Middle frontal gyrus (tissue), 1 donor: Measurements from ENCODE around the gene AOC2.
A peak's percentile ranks its signal among the peaks of the same experiment; 100 is the strongest.

Source experiments
- DNase-seq: peaks from one replicate; pipeline ENCODE4 v3.0.0-alpha.2; 2015; ENCODE audit warnings: low spot score; ENCODE audit errors: extremely low spot score

Gene AOC2, protein sequence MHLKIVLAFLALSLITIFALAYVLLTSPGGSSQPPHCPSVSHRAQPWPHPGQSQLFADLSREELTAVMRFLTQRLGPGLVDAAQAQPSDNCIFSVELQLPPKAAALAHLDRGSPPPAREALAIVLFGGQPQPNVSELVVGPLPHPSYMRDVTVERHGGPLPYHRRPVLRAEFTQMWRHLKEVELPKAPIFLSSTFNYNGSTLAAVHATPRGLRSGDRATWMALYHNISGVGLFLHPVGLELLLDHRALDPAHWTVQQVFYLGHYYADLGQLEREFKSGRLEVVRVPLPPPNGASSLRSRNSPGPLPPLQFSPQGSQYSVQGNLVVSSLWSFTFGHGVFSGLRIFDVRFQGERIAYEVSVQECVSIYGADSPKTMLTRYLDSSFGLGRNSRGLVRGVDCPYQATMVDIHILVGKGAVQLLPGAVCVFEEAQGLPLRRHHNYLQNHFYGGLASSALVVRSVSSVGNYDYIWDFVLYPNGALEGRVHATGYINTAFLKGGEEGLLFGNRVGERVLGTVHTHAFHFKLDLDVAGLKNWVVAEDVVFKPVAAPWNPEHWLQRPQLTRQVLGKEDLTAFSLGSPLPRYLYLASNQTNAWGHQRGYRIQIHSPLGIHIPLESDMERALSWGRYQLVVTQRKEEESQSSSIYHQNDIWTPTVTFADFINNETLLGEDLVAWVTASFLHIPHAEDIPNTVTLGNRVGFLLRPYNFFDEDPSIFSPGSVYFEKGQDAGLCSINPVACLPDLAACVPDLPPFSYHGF

DNA sequence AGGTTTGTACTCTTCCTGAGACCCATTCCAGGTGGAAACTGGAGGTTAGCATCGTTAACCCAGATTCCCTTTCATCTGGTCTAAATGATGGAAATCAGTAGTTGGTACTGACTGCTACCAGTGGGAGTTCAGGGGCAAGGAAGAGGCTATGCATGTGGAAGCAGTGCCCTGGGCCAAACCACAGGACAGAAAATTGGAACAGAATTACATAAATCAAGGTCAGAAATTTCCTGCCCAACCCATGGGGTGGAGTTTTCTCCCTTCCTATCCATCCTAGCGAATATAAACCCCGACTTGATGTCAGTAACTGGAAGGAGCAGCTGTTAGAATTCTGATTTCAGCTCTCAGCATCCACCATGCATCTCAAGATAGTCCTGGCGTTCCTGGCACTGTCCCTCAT is at the start of gene AOC2:
TSS of gene AOC2 (plus strand) at position 310 of the 400 bp plus-strand sequence. CDS start at position 357, 47 bp downstream.
- DNase-seq = no peak

DNA sequence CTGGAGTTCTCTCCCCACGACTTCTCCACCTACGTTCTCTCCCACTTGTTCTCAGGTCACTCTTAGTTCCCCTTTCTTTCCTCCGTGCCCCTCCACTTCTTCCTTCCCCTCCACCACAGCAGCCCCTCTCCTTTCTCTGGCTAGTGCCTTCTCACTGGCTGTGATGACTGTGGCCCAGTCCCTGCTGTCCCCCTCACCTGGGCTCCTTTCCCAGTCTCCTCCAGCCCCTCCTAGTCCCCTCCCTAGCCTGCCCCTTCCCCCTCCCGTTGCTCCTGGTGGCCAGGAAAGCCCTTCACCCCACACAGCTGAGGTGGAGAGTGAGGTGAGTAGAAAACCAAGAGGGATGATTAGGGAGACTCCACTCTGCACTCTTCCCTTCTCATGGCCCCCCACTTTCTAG is 49.3 kb upstream of the AOC2 start:
- DNase-seq = no peak

DNA sequence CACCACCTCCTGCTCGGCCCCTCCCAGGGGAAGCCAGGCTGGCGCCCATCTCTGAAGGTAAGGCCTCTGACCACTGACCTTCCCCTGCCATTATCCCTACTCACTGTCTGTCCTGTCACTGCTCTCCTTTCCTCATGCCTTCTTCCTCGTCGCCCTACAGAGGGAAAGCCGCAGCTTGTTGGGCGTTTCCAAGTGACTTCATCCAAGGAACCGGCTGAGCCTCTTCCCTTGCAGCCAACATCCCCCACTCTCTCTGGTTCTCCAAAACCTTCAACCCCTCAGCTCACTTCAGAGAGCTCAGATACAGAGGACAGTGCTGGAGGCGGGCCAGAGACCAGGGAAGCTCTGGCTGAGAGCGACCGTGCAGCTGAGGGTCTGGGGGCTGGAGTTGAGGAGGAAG is 48.9 kb upstream of the AOC2 start:
- no peak for DNase-seq

DNA sequence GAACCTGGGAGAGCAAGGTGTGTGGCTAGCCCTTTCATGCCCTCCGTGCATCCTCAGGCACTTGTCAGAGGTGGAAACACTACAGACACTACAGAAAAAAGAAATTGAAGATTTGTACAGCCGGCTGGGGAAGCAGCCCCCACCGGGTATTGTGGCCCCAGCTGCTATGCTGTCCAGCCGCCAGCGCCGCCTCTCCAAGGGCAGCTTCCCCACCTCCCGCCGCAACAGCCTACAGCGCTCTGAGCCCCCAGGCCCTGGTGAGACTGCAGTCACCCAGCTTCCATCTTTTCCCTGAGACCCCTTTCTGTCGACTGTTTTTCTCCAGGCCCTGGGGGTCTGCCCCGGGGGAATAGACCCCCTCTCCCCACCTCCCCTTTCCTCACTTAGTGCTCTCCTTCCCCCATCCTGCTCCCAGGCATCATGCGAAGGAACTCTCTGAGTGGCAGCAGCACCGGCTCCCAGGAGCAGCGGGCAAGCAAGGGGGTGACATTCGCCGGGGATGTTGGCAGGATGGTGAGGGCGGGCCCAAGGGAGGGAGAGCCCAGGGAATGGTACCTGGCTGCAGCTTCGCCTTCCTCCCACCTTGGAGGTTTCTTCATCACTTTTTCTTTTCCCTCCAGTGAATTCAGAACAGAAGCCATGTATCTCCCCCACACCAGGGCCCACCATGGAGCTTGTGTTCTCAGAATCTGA is 48.2 kb upstream of the AOC2 start:
- DNase-seq = no peak

DNA sequence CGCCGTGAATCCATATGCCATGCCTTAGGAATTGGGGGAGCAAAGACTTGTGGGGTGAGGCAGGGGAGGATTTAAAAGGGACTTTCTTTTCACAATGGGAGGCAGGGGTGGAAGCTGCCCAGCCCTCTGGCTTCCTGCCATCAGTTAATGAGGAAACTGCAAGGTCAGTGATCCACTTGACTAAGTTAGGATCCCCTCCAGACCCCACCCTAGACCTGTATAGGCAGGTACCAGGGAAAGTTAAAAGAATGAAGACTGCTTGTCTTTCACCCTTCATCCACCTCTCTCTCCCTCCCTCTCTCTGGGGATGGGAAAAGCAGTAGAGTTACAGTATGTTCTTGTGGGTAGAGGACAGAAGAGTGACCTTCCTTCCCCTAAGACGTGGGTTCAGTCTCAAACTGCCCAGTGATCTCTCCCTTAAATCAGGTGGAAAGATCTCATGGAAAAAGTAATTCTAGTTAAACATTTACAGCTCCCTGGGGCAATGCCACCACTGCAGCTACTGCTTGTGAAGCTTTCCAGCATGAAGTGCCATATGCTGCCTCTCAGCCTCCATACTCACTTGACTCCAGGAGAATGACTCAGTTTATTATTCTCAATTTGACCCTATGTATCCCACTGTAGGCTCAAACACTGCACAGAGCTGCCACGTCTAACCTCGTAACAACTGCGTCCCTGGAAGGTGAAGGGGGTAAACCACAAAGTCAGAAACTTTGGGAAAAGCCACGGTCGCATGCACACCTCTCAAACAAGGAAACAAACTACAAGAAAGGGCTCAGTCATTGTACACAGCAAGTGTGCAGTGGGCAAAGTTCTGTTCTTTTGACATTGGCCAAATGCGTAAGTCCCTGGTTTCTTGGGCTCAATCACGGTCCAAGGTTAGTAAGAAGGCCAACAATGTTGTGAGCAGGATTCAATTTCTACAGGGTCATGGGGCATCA is 47.0 kb upstream of the AOC2 start:
- no peak for DNase-seq

DNA sequence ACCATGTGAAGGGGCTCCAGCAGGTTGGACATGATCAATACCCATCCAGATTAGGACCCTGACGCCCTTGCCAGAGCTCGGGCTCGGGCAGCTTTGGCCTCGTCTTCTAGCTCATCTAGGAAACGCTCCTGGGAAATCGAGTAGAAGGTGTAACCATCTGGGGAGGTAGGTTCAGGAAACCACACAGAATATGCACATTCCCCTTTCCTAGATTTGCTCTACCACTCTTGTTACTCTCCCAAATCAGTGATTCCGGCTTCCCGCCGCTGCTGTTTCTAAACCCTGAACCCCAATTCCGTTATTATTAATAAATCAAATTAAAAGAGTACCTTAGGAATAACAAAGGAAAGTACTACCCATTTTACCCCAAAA is 46.4 kb upstream of the AOC2 start:
- DNase-seq = no peak

DNA sequence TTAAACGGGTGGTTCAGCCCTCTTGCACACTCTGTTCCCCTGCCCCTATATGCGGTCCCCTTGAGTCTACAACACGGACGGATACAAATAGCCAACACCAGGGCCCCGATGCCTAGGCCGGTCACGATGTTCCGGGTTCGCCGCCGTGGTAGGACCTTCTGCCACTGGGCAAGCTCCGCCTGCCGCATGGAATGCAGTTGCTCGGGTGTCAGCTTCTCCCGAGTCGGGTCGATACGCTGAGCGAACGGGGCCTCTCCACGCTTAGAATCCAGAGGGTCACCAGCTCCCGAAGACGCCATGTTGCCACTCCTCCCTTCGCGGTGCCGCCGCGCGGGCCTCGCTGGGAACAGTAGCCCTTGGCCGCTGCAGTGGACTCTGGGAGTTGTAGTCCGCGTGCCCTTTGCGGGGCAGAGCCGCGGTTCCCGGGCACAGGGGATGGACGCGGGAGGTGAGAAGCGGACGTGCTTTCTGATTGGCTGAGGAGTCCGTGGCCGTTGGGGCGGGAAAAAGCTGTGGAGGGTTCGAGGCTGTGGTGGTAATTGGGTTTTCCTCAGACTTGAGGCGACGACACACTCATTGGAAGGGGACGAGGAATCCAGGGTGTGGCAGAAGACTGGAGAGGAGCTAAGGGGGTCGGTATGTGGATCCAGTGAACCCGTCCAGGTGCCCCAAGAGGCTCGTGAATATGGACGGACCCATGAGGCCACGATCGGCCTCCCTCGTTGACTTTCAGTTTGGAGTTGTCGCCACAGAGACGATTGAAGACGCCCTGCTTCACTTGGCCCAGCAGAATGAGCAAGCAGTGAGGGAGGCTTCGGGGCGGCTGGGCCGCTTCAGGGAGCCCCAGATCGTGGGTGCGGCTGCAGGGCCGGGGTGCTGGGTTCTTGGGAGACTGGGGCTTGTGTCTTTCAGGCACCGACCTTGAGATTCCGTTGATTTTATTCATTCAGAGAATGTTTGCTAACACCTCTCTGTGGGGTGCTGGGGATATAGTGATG is 45.7 kb upstream of the AOC2 start, which contains the start of the genes CNTD1 and COA3:
TSS of gene CNTD1 (plus strand) at position 479 of the 998 bp plus-strand sequence. CDS start at position 686, 207 bp downstream.
TSS of gene COA3 (minus strand) at position 322 of the 998 bp plus-strand sequence. CDS start at position 299, 23 bp downstream.
- DNase-seq = peak; percentile 78

DNA sequence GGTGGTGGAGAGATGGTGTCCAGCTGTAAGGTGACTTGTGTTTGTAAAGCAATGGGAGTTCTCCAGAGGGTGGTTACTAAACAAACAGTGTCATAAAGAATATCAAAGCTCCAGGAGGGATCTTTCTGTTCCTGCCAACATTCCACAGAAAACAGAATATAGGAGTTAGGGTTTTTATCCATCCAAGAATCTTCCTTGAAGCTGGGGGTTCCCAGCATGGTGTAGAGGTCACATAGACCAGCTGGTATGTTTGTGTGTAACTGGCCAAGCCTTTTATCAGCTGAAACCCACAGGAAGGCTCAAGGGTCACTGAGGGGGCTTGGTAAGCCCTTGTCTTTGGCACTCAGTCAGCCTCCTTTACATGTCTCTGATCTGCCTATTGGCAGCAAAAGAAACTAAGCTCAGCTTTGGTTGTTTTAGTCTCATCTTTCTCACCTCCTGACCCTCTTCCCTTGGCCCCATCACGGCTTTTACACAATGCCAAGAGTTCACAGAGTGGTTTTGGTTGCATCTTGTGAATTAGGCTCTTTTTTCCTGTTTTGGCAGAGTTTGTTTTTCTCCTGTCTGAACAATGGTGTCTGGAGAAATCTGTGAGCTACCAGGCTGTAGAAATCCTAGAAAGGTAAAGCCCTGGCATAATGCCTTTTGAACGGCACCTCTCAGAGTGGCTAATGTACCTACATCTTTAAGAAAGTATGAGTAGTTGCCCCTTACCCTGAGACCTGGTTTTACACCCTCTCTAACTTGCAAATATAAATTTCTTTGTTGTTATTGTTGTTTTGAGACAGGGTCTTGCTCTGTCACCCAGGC is 41.1 kb upstream of the AOC2 start:
- no peak for DNase-seq

DNA sequence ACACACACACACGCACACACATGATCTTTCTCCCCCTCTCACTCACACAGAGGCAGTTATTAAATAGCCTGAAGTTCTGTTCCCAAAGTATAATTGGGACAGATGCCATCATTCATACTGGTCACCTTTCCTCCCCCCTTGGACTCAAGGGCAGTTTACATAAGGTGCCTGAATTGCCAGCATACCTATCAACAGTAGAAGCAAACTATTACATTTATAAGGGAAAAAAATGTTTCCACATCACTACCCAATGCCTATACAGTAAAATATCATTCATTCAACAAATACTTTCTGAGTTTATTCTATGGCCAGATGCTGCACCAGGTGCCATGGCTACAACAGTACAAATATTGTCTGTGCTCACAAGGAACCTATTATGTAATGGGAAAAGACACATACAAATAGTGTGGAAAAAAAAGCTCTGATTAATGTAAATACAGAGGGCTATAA is 39.4 kb upstream of the AOC2 start:
- DNase-seq = no peak

DNA sequence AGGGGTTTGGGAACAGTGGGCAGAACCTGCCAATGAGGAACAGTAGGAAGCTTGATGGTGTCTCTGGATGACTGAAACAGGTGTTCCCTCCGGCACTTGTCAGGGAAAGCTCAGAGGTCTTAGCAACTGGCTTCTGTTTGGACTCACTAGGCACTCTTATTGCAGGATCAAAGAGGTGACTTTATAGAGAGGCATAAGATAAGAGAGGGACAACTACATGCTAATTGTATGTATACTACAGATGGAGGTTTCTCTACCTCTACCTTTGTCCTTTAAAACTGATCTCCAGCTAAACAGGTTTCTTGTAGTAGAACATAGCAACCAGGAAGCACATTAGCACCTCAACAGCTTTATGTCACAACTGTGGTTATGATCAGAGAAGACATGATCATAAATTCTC is 38.1 kb upstream of the AOC2 start:
- DNase-seq = no peak

DNA sequence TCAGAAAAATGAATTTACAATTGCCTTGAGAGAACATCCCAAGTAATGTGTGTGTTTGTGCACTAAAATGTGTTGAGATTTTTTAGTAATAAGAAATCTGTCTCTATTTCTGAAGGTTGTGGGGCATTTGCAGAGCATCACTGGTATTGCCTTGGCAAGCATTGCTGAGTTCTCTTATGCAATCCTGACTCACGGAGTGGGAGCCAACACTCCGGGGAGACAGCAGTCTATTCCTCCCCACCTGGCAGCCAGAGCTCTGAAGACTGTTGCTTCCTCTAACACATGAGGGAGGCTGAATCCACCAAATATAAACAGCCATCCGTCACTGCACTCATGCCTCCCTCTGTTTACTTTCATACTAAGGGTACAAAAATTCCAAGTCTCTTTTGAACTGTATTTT is 35.1 kb upstream of the AOC2 start:
- peak; percentile 31 for DNase-seq

DNA sequence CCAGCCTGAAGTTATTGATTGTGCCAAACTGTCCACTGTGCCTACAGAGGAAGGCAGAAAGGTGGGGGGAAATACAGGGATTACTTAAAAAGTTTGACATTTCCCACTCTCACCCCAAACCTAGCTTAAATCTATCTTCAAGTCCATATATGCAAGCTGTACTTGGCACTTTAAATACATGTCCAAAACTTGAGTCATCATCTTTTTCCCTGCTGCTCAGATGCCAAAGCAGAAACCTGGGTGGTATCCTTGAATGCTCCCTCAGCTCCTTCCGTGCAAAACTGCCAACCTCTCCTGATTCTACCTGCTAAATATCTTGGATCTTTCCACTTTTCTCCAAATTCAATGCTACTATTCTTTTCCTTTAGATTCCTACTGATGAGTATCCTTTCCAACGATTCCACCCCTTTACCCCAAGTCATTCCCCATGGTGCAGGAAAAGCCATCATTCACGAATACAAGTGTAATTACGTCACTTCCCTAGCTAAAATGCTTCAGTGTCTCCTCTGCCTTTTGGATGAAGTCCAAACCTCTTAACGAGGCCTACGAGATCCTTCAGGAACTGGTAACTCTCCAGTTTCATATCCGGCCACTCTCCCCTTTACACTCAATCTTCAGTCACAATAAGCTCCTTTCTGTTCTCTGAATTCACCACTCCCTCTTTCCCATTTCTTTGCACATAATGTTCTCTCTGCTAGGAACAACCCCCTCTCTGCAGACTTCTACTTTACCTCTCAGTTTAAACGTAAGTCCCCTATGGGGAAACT is 29.6 kb upstream of the AOC2 start:
- DNase-seq = no peak

DNA sequence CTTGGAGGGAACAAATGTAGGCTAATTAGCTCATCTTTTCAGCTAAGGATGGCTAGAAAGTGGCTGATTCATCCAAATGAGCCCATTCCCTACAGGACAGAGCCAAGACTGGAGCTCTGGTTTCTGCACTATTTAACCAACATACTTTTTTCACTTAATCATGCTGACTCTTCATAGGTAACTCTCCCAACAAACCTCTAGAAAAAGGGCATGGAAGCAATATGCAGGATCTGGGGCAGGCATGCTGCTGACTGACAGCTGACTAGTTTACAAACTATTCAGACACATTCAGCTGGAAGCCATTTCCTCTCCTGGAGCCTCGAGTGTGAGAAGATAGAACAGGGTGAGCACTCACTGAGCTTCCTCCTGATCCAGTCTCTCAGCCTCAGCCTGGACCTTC is 26.5 kb upstream of the AOC2 start:
- no peak for DNase-seq

DNA sequence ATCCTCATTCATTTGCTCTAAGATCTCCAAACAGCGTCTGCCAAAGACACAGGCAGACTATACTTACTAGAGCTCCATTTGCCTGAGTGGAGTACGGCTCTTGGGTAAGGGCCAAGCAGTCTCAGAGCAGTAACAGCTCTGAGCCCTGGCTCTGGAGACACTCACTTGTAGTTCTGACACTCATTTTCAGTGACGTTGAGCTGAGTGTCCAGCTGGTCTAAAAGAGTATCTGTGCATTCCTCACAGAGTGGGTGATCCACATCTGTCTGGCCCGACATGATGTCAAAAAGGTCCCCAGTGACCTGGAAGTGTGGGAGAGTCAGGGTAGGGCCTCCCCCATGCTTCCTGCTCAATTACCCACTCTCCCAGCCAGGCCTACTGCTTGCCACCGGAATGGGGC is 26.0 kb upstream of the AOC2 start:
- no peak for DNase-seq

DNA sequence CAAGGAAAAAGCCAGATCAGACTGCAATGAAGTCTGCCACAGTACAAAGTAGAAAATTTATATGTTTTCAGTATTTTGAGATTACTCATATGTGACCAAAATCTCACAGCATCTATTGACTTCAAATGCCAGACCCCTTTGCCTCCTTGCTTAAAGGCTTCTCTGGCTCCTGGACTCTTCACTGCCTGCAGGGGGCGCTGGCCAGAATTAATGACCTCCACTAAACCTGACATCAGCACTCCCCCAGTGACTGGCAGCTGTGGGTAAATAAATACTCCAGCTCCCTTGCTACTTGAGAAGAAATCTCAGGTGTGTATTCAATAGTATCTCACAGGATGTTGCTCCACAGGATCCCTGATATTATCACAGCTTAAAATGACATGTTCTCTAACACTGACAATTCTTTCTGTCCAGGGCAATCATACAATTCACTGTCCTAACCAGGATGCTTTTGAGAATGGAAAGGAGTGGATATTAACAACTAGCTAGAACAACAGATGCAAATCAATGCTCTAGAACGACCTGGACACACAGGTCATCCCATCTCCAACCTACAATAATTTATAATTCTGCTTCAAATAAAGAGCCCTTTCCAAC is 24.3 kb upstream of the AOC2 start:
- no peak for DNase-seq

DNA sequence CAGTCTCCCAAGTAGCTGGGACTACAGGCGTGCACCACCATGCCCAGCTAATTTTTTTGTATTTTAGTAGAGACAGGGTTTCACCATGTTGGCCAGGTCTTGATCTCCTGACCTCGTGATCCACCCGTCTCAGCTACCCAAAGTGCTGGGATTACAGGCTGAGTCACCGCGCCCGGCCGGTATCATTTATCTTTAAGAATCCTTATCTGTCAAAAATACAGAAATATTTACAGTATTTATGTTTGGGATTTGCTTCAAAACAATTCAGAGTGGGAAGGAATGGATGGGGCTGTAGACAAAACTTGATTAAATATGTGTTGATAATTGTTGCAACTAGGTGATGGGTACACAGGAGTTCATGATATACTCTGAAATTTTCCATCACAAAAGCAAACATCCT is 23.2 kb upstream of the AOC2 start:
- no peak for DNase-seq

DNA sequence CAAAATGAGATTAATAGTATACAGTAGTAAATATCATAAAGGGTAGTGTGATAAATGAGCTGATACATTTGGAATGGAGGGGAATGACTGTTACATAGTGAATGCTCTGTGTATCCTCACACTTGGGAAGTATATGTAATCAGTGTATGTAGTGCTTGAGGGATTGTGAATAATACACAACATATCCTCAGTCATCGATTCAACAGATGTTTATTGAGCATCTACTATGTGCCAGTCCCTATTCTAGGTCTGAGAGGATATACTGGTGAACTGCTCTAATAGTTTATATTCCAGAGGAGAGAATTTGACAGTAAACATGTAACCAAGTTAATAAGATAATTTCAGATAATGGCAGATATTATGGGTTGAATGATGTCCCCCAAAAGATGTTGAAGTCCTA is 16.9 kb upstream of the AOC2 start:
- DNase-seq = no peak

DNA sequence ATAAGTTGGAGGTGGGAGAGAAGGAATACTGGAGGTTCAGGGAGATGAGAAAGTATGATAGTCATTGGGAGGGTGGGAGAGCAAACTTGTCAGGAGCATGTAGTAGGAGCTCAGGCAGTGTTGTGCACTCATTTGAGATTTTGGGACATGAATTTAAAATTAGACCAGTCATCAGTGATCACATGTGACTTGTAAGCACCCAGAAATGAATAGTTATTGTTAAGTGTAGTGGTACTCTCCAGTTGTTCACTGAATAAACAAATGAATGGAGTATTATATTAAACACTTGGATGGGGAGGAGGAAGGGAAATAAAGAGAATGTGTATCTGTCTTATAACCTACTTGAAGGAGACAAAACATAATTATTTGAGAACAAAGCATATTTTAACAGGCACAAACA is 13.4 kb upstream of the AOC2 start:
- no peak for DNase-seq
